Trophoblast cell (in vitro differentiated cells and primary cell): ENCODE results near the gene CAPN8.

Experiments
- DNase-seq, 2 donors: peaks; one replicate each; pipeline ENCODE4 v3.0.0-alpha.2; 2016
- H2AFZ ChIP-seq: 2 replicates; pipeline ENCODE4 v1.6.1; 2013; ENCODE audit warnings: low read length, moderate library complexity, mild to moderate bottlenecking; ENCODE audit not compliant: insufficient read depth, poor library complexity
- H2AK5ac ChIP-seq: 2 replicates; pipeline ENCODE4 v1.6.1; 2013; ENCODE audit warnings: mild to moderate bottlenecking, low read length
- H2BK120ac ChIP-seq: 2 replicates; pipeline ENCODE4 v1.6.1; 2013; ENCODE audit warnings: low read length, mild to moderate bottlenecking, moderate library complexity; ENCODE audit not compliant: insufficient read depth, poor library complexity
- H2BK12ac ChIP-seq: 2 replicates; pipeline ENCODE4 v1.6.1; 2013; ENCODE audit warnings: mild to moderate bottlenecking, low read length, moderate library complexity
- H2BK5ac ChIP-seq: 2 replicates; pipeline ENCODE4 v1.6.1; 2013; ENCODE audit warnings: low read length, low read depth, moderate library complexity, mild to moderate bottlenecking; ENCODE audit not compliant: poor library complexity
- H3K14ac ChIP-seq: 2 replicates; pipeline ENCODE4 v1.6.1; 2013; ENCODE audit warnings: mild to moderate bottlenecking, low read length
- H3K18ac ChIP-seq: 2 replicates; pipeline ENCODE4 v1.6.1; 2013; ENCODE audit warnings: mild to moderate bottlenecking, low read length
- H3K23ac ChIP-seq: 2 replicates; pipeline ENCODE4 v1.6.1; 2013; ENCODE audit warnings: low read length
- H3K27ac ChIP-seq: 2 replicates; pipeline ENCODE4 v1.5.1; 2013; ENCODE audit warnings: low read depth, mild to moderate bottlenecking, inconsistent platforms, low read length, moderate library complexity
- H3K27me3 ChIP-seq: 2 replicates; pipeline ENCODE4 v1.6.1; 2013; ENCODE audit warnings: inconsistent platforms, mild to moderate bottlenecking, low read length, moderate library complexity; ENCODE audit not compliant: insufficient read depth
- H3K36me3 ChIP-seq, 2 experiments: 1 replicate in 1 of 2; 2 replicates in 1 of 2; pipeline ENCODE4 v1.6.1; 2013; ENCODE audit warnings: low read length in 2 of 2, mild to moderate bottlenecking in 2 of 2, moderate library complexity in 1 of 2; ENCODE audit not compliant: insufficient read depth in 2 of 2, control insufficient read depth in 1 of 2
- H3K4ac ChIP-seq: 2 replicates; pipeline ENCODE4 v1.6.1; 2013; ENCODE audit warnings: low read depth, mild to moderate bottlenecking, low read length, moderate library complexity
- H3K4me1 ChIP-seq, 2 experiments: 1 replicate in 1 of 2; 2 replicates in 1 of 2; pipeline ENCODE4 v1.6.1; 2013; ENCODE audit warnings: low read length in 2 of 2, mild to moderate bottlenecking in 2 of 2, moderate library complexity in 1 of 2; ENCODE audit not compliant: insufficient read depth in 2 of 2, control insufficient read depth in 1 of 2
- H3K4me2 ChIP-seq: 2 replicates; pipeline ENCODE4 v1.6.1; 2013; ENCODE audit warnings: inconsistent platforms, mild to moderate bottlenecking, low read length, moderate library complexity
- H3K4me3 ChIP-seq: 2 replicates; pipeline ENCODE4 v1.5.1; 2013; ENCODE audit warnings: mild to moderate bottlenecking, low read depth, low read length, inconsistent platforms
- H3K79me1 ChIP-seq: one replicate; pipeline ENCODE4 v1.6.1; 2013; ENCODE audit warnings: low read length
- H3K79me2 ChIP-seq: 2 replicates; pipeline ENCODE4 v1.6.1; 2013; ENCODE audit warnings: low read length, mild to moderate bottlenecking; ENCODE audit not compliant: control insufficient read depth, insufficient read depth, poor library complexity
- H3K9ac ChIP-seq: 2 replicates; pipeline ENCODE4 v1.6.1; 2013; ENCODE audit warnings: mild to moderate bottlenecking, low read length
- H3K9me3 ChIP-seq: 2 replicates; pipeline ENCODE4 v1.6.1; 2013; ENCODE audit warnings: low read depth, mild to moderate bottlenecking, control low read depth, inconsistent platforms, low read length; ENCODE audit not compliant: insufficient read depth
- H4K12ac ChIP-seq: 2 replicates; pipeline ENCODE4 v1.6.1; 2013; ENCODE audit warnings: low read depth, mild to moderate bottlenecking, low read length, moderate library complexity
- H4K8ac ChIP-seq: 2 replicates; pipeline ENCODE4 v1.6.1; 2013; ENCODE audit warnings: low read depth, mild to moderate bottlenecking, low read length, moderate library complexity
- H4K91ac ChIP-seq: one replicate; pipeline ENCODE4 v1.6.1; 2013; ENCODE audit warnings: low read depth, mild to moderate bottlenecking, low read length, moderate library complexity
- WGBS: extraction: QIAGEN DNeasy Blood & Tissue Kit; methylation state at CpG from one replicate; pipeline ENCODE4 v1.1.7; 2013; ENCODE audit warnings: missing lambda C conversion rate; ENCODE audit not compliant: insufficient read length, insufficient coverage; ENCODE audit errors: extremely low coverage; 5-methylcytosine and 5-hydroxymethylcytosine counted together

The CAPN8 gene

DNA sequence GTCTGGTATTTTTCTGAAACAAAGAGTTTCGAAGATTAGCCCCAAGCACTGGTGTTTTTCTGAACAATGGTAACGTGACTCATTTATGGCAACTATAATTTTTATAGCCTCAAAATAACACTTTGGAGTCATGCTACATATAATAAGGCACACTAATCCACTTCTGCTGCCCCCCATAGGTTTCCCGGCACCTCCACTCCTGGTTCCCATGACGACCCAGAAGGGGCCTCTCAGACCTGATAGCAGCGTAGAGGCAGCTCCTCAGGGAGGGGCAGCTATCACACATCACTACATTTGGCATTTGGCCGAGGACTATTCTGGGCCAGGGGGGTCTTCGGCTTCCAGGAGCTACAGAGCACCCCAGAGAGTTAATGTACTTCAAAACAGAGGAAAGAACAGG lies 23.3 kb downstream of the CAPN8 start:
- Histone ChIP-seq H3K18ac (no peak overlapping the region), H2AFZ (no peak overlapping the region), H2BK12ac (no peak overlapping the region), H3K9ac (no peak overlapping the region), H2BK5ac (no peak overlapping the region), H4K8ac (no peak overlapping the region), H3K23ac (no peak overlapping the region), H3K79me2 (no peaks in the 10 kb centered on the region), H2BK120ac (no peak overlapping the region), H3K4me2 (no peak overlapping the region), H3K79me1 (no peaks in the 10 kb centered on the region), H4K12ac (no peak overlapping the region), H3K4me1 (no peaks in the 10 kb centered on the region), H3K14ac (no peak overlapping the region), H4K91ac (no peak overlapping the region), H3K4ac (no peak overlapping the region), H2AK5ac (no peak overlapping the region), H3K27ac (no peak overlapping the region), H3K27me3 (no peaks in the 10 kb centered on the region), H3K9me3 (peaks cover 3% of the 10 kb centered on the region), H3K4me3 (no peak overlapping the region), H3K36me3 (no peaks in the 10 kb centered on the region)
- DNase-seq, result no peak
- WGBS, result no CpG with 5 or more reads among the region's 7 CpGs

- no peak overlapping the region for H2BK12ac ChIP-seq
Observed at GRCh38 chr1:223641523-223642039, 23.9 kb downstream of the CAPN8 start.

DNA sequence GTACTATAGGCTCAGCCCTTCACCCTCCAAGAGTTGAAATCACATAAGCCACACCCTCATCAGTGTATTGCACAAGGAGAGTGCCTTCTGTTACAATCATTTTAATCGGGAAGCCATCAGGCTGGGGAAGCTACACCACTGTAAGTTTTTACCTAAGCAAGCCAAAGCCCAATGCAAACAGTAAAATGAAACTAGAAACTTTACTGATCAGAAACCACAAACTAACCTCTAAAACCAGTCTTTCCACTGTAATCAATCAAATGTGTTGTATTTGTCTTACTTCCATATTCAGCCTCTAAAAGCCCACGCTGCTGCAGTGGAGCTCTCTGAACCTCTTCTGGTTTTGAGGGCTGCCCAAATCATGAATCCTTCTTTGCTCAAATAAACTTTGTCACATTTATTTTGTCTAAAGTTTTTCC lies 26.2 kb downstream of the CAPN8 start:
- no peak overlapping the region for H2BK5ac ChIP-seq
- no peak overlapping the region for H2BK120ac ChIP-seq
- H3K9me3 ChIP-seq, result no peaks in the 10 kb centered on the region
- no peak overlapping the region for H3K4me2 ChIP-seq
- H3K23ac ChIP-seq, result no peak overlapping the region
- no CpG with 5 or more reads among the region's 2 CpGs for WGBS
- no peak overlapping the region for H3K18ac ChIP-seq
- no peak overlapping the region for H2AK5ac ChIP-seq
- H3K36me3 ChIP-seq, result no peaks in the 10 kb centered on the region
- H3K27ac ChIP-seq, result no peak overlapping the region
- no peaks in the 10 kb centered on the region for H3K79me1 ChIP-seq
- no peaks in the 10 kb centered on the region for H3K4me1 ChIP-seq
- H3K4me3 ChIP-seq, result no peak overlapping the region
- no peak for DNase-seq
- no peak overlapping the region for H4K91ac ChIP-seq
- no peak overlapping the region for H4K8ac ChIP-seq
- H3K4ac ChIP-seq, result no peak overlapping the region
- no peaks in the 10 kb centered on the region for H3K27me3 ChIP-seq
- no peak overlapping the region for H3K9ac ChIP-seq
- H3K79me2 ChIP-seq, result no peaks in the 10 kb centered on the region
- no peak overlapping the region for H2AFZ ChIP-seq
- no peak overlapping the region for H3K14ac ChIP-seq
- no peak overlapping the region for H2BK12ac ChIP-seq
- no peak overlapping the region for H4K12ac ChIP-seq

More at GRCh38 chr1:223641523-223642039, 23.9 kb downstream of the CAPN8 start:
- Histone ChIP-seq H3K4me1 (no peaks in the 10 kb centered on the region), H3K27me3 (no peaks in the 10 kb centered on the region), H2BK120ac (no peak overlapping the region), H4K12ac (no peak overlapping the region), H2BK5ac (no peak overlapping the region), H3K9me3 (peaks cover 3% of the 10 kb centered on the region), H3K4me2 (no peak overlapping the region), H3K36me3 (no peaks in the 10 kb centered on the region), H3K4me3 (no peak overlapping the region), H3K23ac (no peak overlapping the region), H3K79me2 (no peaks in the 10 kb centered on the region), H4K8ac (no peak overlapping the region), H4K91ac (no peak overlapping the region), H3K9ac (no peak overlapping the region), H3K79me1 (no peaks in the 10 kb centered on the region), H3K14ac (no peak overlapping the region), H2AK5ac (no peak overlapping the region), H3K18ac (no peak overlapping the region), H3K27ac (no peak overlapping the region), H2AFZ (no peak overlapping the region), H3K4ac (no peak overlapping the region)
- no CpG with 5 or more reads among the region's 7 CpGs for WGBS
- no peak for DNase-seq

GRCh38 chr1:223635236-223635635 lies 30.3 kb downstream of the CAPN8 start:
- H3K14ac ChIP-seq, result no peak overlapping the region
- no peak overlapping the region for H4K12ac ChIP-seq

More at GRCh38 chr1:223635236-223635635, 30.3 kb downstream of the CAPN8 start:
- Histone ChIP-seq H3K9ac (no peak overlapping the region), H4K8ac (no peak overlapping the region), H2BK5ac (no peak overlapping the region), H3K4me2 (no peak overlapping the region), H4K91ac (no peak overlapping the region), H3K27ac (no peak overlapping the region), H3K4ac (no peak overlapping the region), H3K4me3 (no peak overlapping the region), H3K9me3 (peaks cover 2% of the 10 kb centered on the region), H2AK5ac (no peak overlapping the region), H3K4me1 (no peaks in the 10 kb centered on the region), H3K79me1 (no peaks in the 10 kb centered on the region), H3K23ac (no peak overlapping the region), H2AFZ (no peak overlapping the region), H3K27me3 (no peaks in the 10 kb centered on the region), H3K36me3 (no peaks in the 10 kb centered on the region), H3K79me2 (no peaks in the 10 kb centered on the region), H3K18ac (no peak overlapping the region), H2BK12ac (no peak overlapping the region), H2BK120ac (no peak overlapping the region)
- no CpG with 5 or more reads among the region's 4 CpGs for WGBS
- DNase-seq, result no peak
